Suprapubic skin (tissue), 4 donors: ENCODE results near the gene MXI1.

Source experiments
- EP300 ChIP-seq: sonication (generic); formaldehyde crosslinking; IDR thresholded peaks from one replicate; pipeline ENCODE4 v1.6.1; 2017; ENCODE audit warnings: antibody characterized with exemption
- POLR2A ChIP-seq, 2 donors: fragments of 450-650 bp; IDR thresholded peaks; one replicate each; pipeline ENCODE4 v1.6.1; 2017; ENCODE audit warnings: antibody characterized with exemption in 2 of 2, mild to moderate bottlenecking in 2 of 2, moderate library complexity in 2 of 2
- POLR2AphosphoS5 ChIP-seq, 3 donors: sonication (generic); formaldehyde crosslinking; IDR thresholded peaks; one replicate each; pipeline ENCODE4 v1.6.1; 2017; ENCODE audit warnings: antibody characterized with exemption in 3 of 3
- TF ChIP-seq, protein P1 (sequence below), 2 donors: fragments of 200-600 bp in 1 of 2; fragments of 450-650 bp in 1 of 2; sonication (generic) in 1 of 2; IDR thresholded peaks; one replicate each; pipeline ENCODE4 v1.5.1; 2016 to 2019; ENCODE audit warnings: antibody characterized with exemption in 2 of 2, mild to moderate bottlenecking in 1 of 2, moderate library complexity in 1 of 2

- TF ChIP-seq, protein P1, sequence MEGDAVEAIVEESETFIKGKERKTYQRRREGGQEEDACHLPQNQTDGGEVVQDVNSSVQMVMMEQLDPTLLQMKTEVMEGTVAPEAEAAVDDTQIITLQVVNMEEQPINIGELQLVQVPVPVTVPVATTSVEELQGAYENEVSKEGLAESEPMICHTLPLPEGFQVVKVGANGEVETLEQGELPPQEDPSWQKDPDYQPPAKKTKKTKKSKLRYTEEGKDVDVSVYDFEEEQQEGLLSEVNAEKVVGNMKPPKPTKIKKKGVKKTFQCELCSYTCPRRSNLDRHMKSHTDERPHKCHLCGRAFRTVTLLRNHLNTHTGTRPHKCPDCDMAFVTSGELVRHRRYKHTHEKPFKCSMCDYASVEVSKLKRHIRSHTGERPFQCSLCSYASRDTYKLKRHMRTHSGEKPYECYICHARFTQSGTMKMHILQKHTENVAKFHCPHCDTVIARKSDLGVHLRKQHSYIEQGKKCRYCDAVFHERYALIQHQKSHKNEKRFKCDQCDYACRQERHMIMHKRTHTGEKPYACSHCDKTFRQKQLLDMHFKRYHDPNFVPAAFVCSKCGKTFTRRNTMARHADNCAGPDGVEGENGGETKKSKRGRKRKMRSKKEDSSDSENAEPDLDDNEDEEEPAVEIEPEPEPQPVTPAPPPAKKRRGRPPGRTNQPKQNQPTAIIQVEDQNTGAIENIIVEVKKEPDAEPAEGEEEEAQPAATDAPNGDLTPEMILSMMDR (IDR thresholded peaks at IDR 0.05): no peak
- no peak for TF ChIP-seq POLR2A (IDR thresholded peaks at IDR 0.05)
- no peak for TF ChIP-seq EP300
- no peak for TF ChIP-seq POLR2AphosphoS5 (IDR thresholded peaks at IDR 0.05)
Measured at GRCh38 chr10:110276603-110277002, 69.2 kb downstream of the MXI1 start.
